ENCODE data around the gene GALNT7. TPM values are rescaled to one million over a fixed set of nuclear protein-coding genes. Genes with fewer than 3 reads are reported as not detected.

Gene GALNT7
- total and polyA plus RNA-seq, 10 of the 15 experiments (the other 5 are each of a cell fraction or from before 2014, with no cell fraction given): 14.2 to 33.2 (median 28.9) TPM

GRCh38 chr4:173370130-173370476 lies 201.5 kb downstream of the GALNT7 start:
- POLR2A ChIA-PET: interaction anchor here (0.7 to 14.6 kb wide), 10 partner anchors 8 to 202 kb away, joined by 3 to 472 read pairs (median 6); partner anchors contain the start of genes GALNT7 and HMGB2
- H3K4me1 ChIP-seq (ENCODE audit: control insufficient read depth, insufficient read depth, low read length): peaks cover 8% of the 10 kb centered on the region
- TSS peak; percentile 73 for BruUV-seq (replicated peaks)
- peak overlapping the region; percentile 93 for H3K4me3 ChIP-seq
- RAD21 ChIA-PET (ENCODE audit: unreplicated experiment): interaction anchor here (0.6 to 9.0 kb wide), 7 partner anchors 8 to 1613 kb away, joined by 3 to 145 read pairs (median 3); partner anchors contain the start of genes GALNT7 and HMGB2
- H3K27me3 ChIP-seq (replicated peaks in 1 of 2; ENCODE audit: control insufficient read depth in 2 of 2, insufficient read depth in 2 of 2, low read length in 1 of 2): no peaks in the 10 kb centered on the region
- peaks cover 70% of the 10 kb centered on the region for H3K79me2 ChIP-seq (ENCODE audit: control insufficient read depth, insufficient read depth, low read length)
- no peaks in the 10 kb centered on the region for H3K36me3 ChIP-seq (ENCODE audit: control insufficient read depth in 2 of 2, insufficient read depth in 2 of 2, low read length in 1 of 2)
- SMC1A ChIA-PET (ENCODE audit: uncharacterized antibody, unreplicated experiment): interaction anchor here (0.6 to 13.8 kb wide), 7 partner anchors 35 to 196 kb away, joined by 3 to 232 read pairs (median 4); partner anchors contain the start of gene HMGB2
- ATAC-seq: peak; percentile 42
- no peaks in the 10 kb centered on the region for H3K9me3 ChIP-seq (replicated peaks; ENCODE audit: control insufficient read depth, insufficient read depth, low read length)
- in situ Hi-C loops (cut with MboI) (no loop called here), intact Hi-C loops (cut with micrococcal nuclease; ENCODE audit: unreplicated experiment) (loop anchor here (1.0 to 5.0 kb wide), 2 partner anchors 36 to 912 kb away; partner anchors contain the start of genes CEP44, FBXO8 and HMGB2)
- peak overlapping the region; percentile 94 for H2AFZ ChIP-seq (ENCODE audit: control insufficient read depth, low read depth, low read length)
- CTCF ChIA-PET: interaction anchor here (0.6 to 3.9 kb wide), 10 partner anchors 9 to 307 kb away, joined by 3 to 21 read pairs (median 6); partner anchors contain the start of gene HMGB2
- no peak for FAIRE-seq
- no peaks in the 10 kb centered on the region for H4K20me1 ChIP-seq (ENCODE audit: control insufficient read depth, insufficient read depth)
- DNase-seq (ENCODE audit: low read depth, low spot score): no peak
- WGBS (ENCODE audit: insufficient coverage, insufficient replicate concordance, low lambda C conversion rate, missing lambda C conversion rate): 1% methylated on average over 14 of the region's 14 CpGs
- peak overlapping the region; percentile 75 for H3K4me2 ChIP-seq (ENCODE audit: control insufficient read depth, insufficient read depth)
- H3K27ac ChIP-seq (ENCODE audit: control insufficient read depth, insufficient read depth): peak overlapping the region; percentile 84
- peak overlapping the region; percentile 83 for H3K9ac ChIP-seq (ENCODE audit: control insufficient read depth, insufficient read depth, low read length)
- 0 out of 2 replicates have a peak, but pooled peaks have one; percentile 9 for TF ChIP-seq NKRF (conservative IDR thresholded peaks at IDR 0.05)
- TF ChIP-seq SMAD5 (IDR thresholded peaks at IDR 0.05; ENCODE audit: low read depth): 0 out of 2 replicates have a peak, but pooled peaks have one; percentile 13
- TF ChIP-seq POLR2AphosphoS5 (IDR thresholded peaks at IDR 0.05; ENCODE audit: low read length): 0 out of 2 replicates have a peak, but pooled peaks have one; percentile 11
- peak; percentile 19; the same call in 1 of the 2 replicates for TF ChIP-seq POLR2A (IDR thresholded peaks at IDR 0.05; ENCODE audit: low read depth, low read length)
- TF ChIP-seq JUNB (IDR thresholded peaks at IDR 0.05): no peak
- TF ChIP-seq ZNF687 (IDR thresholded peaks at IDR 0.05): 0 out of 2 replicates have a peak, but pooled peaks have one; percentile 29
- no peak for TF ChIP-seq RBBP5 (conservative IDR thresholded peaks at IDR 0.05)
- no peak for TF ChIP-seq ATF2 (IDR thresholded peaks at IDR 0.05; ENCODE audit: low read length)

All from GM12878 (cell line).